HFFc6 (cell line): ENCODE data around the gene ATE1. TPM values are rescaled to one million over a fixed set of nuclear protein-coding genes. Genes with fewer than 3 reads are reported as not detected.
A peak's percentile ranks its signal among the peaks of the same experiment; 100 is the strongest.

Experiments
- DNase-seq: peaks from one replicate; pipeline ENCODE4 v3.0.0-alpha.2; 2018
- H3K27ac Mint-ChIP-seq: 2 replicates; pipeline ENCODE4 v1.8.0; 2020; ENCODE audit warnings: mild to moderate bottlenecking, mixed read lengths
- H3K27me3 Mint-ChIP-seq: 2 replicates; pipeline ENCODE4 v1.8.0; 2021; ENCODE audit warnings: mild to moderate bottlenecking, moderate library complexity, mixed read lengths; ENCODE audit not compliant: insufficient read depth
- H3K36me3 Mint-ChIP-seq: 2 replicates; pipeline ENCODE4 v1.8.0; 2021; ENCODE audit warnings: low read depth, mixed read lengths
- H3K4me1 Mint-ChIP-seq: 2 replicates; pipeline ENCODE4 v1.8.0; 2020; ENCODE audit warnings: low read depth, mixed read lengths
- H3K4me3 Mint-ChIP-seq: 2 replicates; pipeline ENCODE4 v1.8.0; 2020; ENCODE audit warnings: mild to moderate bottlenecking, moderate library complexity, mixed read lengths
- H3K9me3 Mint-ChIP-seq: 2 replicates; pipeline ENCODE4 v1.8.0; 2020; ENCODE audit warnings: mild to moderate bottlenecking, mixed read lengths
- total RNA-seq, 6 experiments: library from RNA; stranded (reverse); fragmentation: NEBNext Ultra II Directional; extraction: Animal tissue kit (Norgen Biotek cat#: 25700); gene quantifications; 2 replicates in 1 of 6; 3 replicates in 5 of 6; pipeline ENCODE4 v1.2.3, GENCODE V29; 2021
- TF ChIP-seq, protein P1 (sequence below): fragments of 200-600 bp; sonication (generic); IDR thresholded peaks from 2 replicates; pipeline ENCODE4 v1.5.0; 2021; ENCODE audit warnings: antibody characterized with exemption, mild to moderate bottlenecking

ATE1 gene
- total RNA-seq, 6 experiments from 2014 or later, result 19.4 to 25.2 (median 21.0) TPM

DNA sequence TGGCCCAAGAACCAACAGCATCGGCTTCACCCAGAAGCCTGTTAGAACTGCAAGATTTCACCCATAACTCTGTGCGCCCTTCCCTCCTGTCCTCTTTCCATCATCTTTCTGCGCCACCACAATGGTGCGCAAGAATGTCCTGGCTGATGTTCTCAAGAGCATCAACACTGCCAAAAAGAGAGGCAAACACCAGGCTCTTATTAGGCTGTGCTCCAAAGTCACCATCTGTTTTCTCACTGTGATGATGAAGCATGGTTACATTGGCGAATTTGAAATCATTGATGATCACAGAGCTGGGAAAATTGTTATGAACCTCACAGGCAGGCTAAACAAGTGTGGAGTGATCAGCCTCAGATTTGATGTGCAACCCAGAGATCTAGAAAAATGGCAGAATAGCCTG is 214.3 kb downstream of the ATE1 start:
- H3K4me3 Mint-ChIP-seq, result no peak overlapping the region
- H3K36me3 Mint-ChIP-seq, result no peaks in the 10 kb centered on the region
- TF ChIP-seq, protein P1, sequence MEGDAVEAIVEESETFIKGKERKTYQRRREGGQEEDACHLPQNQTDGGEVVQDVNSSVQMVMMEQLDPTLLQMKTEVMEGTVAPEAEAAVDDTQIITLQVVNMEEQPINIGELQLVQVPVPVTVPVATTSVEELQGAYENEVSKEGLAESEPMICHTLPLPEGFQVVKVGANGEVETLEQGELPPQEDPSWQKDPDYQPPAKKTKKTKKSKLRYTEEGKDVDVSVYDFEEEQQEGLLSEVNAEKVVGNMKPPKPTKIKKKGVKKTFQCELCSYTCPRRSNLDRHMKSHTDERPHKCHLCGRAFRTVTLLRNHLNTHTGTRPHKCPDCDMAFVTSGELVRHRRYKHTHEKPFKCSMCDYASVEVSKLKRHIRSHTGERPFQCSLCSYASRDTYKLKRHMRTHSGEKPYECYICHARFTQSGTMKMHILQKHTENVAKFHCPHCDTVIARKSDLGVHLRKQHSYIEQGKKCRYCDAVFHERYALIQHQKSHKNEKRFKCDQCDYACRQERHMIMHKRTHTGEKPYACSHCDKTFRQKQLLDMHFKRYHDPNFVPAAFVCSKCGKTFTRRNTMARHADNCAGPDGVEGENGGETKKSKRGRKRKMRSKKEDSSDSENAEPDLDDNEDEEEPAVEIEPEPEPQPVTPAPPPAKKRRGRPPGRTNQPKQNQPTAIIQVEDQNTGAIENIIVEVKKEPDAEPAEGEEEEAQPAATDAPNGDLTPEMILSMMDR, result no peak
- DNase-seq, result no peak
- peaks cover 19% of the 10 kb centered on the region for H3K27me3 Mint-ChIP-seq
- peaks cover 10% of the 10 kb centered on the region; the same call in 1 of the 2 replicates for H3K4me1 Mint-ChIP-seq
- no peak overlapping the region for H3K27ac Mint-ChIP-seq
- no peaks in the 10 kb centered on the region for H3K9me3 Mint-ChIP-seq

DNA sequence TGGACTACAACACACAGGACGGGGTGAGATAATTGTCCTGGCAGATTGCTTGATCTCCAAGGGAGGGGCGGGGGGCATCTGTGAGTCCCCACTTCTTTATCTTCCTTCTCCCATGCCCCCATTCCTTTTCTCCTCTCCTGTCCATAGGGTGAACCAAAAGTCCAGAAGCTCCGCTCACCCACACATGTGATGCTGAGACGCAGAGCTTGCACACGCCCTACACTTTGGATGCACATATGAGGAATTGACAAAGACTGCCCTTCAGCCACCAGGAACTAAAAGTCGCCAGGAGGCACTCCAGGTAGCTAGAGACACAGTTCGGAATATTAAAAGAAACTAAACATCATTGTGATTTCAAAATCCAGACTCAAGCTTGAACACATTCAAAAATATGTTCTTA is 216.9 kb downstream of the ATE1 start:
- Mint-ChIP-seq H3K4me1 (peaks cover 10% of the 10 kb centered on the region; the same call in 1 of the 2 replicates), H3K27me3 (peaks cover 16% of the 10 kb centered on the region), H3K27ac (no peak overlapping the region), H3K36me3 (no peaks in the 10 kb centered on the region; the same call in 1 of the 2 replicates), H3K9me3 (no peaks in the 10 kb centered on the region), H3K4me3 (no peak overlapping the region)
- TF ChIP-seq, protein P1, result no peak
- DNase-seq, result no peak

DNA sequence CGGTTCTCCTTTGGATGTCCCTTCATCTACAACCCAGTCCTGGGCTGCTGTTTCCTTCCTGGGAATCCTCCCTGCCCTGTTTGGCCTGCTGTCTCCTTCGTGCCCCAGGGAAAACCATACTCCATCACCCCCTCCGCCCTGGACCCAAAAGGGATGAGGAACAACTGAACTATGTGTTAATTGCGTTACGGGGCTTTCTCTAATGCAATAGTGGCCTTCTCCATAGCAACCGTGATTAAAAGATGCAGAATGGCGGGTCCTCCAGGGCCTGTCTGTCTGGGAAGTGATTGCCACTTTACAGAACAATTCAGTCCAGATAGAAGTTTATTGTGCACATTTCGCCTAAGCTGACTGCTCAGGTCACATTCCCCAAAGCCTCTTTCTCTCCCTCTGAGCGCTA is 217.6 kb downstream of the ATE1 start:
- TF ChIP-seq, protein P1, result no peak
- Mint-ChIP-seq H3K36me3 (no peaks in the 10 kb centered on the region; the same call in 1 of the 2 replicates), H3K4me1 (peaks cover 10% of the 10 kb centered on the region; the same call in 1 of the 2 replicates), H3K27ac (peak overlapping the region; percentile 37; the same call in 1 of the 2 replicates), H3K27me3 (peaks cover 16% of the 10 kb centered on the region), H3K4me3 (peak overlapping the region; percentile 9; the same call in 1 of the 2 replicates), H3K9me3 (no peaks in the 10 kb centered on the region)
- no peak for DNase-seq

DNA sequence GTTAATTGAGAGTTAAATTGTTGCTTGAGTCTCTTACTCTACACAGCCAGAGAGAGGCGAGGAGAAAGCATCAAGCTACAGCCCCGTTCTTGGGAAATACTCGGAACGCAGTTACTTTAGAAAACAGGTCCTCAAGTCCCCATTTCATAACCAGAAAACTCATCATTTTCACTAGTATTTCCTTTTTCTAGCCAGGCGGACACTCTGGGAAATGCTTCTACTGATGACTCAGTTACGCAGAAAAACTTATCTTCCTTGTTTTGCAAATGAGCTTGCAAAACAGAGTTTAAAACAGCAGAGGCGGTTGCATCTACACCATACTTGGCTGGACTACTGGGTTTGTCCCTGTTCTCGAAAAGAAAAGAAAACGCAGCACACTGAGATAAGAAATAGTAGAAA is 218.2 kb downstream of the ATE1 start:
- no peak for DNase-seq
- no peaks in the 10 kb centered on the region for H3K9me3 Mint-ChIP-seq
- TF ChIP-seq, protein P1, result no peak

DNA sequence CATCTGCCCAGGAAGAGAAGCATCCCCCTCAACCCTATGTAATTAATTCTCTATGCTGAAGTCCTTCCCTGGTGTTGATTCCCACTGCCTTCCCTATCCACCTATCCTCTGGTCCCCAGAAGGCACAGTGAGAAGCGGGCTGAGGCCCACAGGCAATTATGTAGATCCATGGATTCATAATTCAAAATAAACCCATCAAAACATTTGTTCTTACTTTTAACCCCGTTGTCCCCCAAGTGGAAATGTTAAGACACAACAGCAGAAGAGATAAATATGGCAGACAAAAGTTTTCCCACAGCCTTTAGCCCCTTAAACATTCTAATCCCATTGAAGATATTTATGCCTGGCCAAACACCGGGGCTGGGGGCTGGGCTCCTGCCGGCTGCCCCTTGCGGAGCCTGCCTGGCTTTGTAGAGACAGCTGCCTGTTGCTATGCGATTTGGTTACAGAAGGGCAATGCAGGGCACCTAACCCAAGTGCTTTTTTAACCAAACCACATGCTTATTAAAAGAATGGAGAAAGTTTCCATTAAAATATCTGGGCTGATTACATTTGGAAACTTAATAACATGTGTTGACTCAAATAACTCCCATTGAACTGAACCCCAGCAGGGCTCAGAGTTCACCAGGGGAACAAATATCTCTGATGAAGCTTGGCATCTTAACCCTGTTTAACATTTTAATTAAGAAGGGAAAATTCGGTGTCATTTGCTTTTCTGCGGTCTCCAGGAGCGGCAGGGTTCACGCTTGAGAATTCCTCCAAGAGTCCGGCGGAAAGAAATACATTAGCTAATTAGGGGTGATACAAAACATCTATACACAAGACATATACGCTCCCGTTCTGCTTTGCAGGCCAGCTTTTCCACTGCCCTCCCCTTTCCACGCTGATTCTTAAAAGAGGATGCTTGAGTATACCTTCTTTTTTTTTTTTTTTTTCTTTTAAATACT is 218.8 kb downstream of the ATE1 start:
- TF ChIP-seq, protein P1, result no peak
- no peak for DNase-seq
- Mint-ChIP-seq H3K4me1 (peaks cover 11% of the 10 kb centered on the region; the same call in 1 of the 2 replicates), H3K4me3 (no peak overlapping the region), H3K9me3 (no peaks in the 10 kb centered on the region), H3K27me3 (peaks cover 14% of the 10 kb centered on the region), H3K36me3 (no peaks in the 10 kb centered on the region; the same call in 1 of the 2 replicates), H3K27ac (no peak overlapping the region)

More for the DNA sequence above, 218.2 kb downstream of the ATE1 start:
- Mint-ChIP-seq H3K27ac (no peak overlapping the region; the same call in 1 of the 2 replicates), H3K4me1 (peaks cover 10% of the 10 kb centered on the region; the same call in 1 of the 2 replicates), H3K4me3 (peak overlapping the region; percentile 9; the same call in 1 of the 2 replicates), H3K27me3 (peaks cover 16% of the 10 kb centered on the region), H3K36me3 (no peaks in the 10 kb centered on the region; the same call in 1 of the 2 replicates)
